GM10847 (cell line): Measurements from ENCODE around the gene MAP7D1.

Experiments
- POLR2A ChIP-seq: IDR thresholded peaks from 2 replicates; pipeline ENCODE4 v1.6.1; 2011; ENCODE audit not compliant: insufficient read length; ENCODE audit errors: extremely low read depth

MAP7D1 gene

DNA sequence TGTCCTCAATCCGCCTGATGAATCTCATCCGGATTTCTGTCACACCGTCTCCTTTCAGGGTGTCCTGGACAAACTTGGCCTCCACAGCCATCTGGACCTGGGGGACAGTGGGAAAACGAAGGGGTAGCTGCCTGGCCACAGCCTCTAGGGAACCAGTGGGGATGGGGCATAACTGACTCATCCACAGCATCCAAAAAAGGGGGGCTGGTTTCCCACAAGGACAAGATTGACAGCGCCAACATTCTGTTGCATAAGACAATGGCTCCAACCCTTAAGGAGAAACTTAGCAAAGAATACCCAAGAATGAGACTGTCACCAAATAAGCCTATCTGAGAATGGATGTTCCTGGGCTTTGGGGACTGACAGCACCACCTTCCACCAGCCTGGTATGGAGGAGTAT lies 18.7 kb upstream of the MAP7D1 start:
- TF ChIP-seq POLR2A = no peak

DNA sequence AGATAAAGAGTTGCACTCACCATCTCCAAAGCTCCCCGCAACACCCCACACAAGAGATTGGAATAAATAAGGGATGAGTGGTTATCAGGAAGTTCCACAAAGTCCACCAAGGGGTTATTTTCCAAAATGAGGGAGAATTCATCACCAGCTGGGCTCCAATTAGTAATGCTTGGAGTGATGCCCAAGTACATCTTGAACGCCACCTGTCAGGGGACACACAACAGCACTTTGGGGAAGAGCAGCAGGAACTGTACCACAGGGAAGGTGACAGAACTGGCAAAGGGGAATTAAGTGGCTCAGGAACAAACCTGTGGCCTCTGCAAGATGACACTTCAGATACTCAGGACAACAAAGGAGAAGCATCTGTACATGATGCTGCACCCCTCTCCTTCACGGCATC lies 18.2 kb upstream of the MAP7D1 start:
- TF ChIP-seq POLR2A = no peak

DNA sequence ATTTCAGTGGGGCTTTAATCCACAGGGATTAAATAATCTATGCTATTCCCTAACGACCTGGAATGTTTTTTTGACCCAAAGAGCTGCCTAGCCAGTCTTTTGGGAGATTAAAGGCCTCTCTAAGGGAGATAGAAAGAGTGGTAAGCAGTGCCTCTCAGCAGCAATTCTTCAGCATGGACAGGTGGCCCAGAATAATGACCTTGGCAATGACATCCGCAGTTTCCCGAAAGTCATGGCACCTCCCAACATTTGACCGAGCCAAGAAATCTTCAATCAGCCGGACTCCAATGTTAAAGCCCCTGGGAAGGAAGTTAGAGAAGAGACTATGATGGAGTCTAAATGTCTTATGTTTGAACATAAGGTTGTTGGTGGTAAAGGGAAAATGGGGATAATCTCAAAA lies 16.4 kb upstream of the MAP7D1 start:
- no peak for TF ChIP-seq POLR2A

DNA sequence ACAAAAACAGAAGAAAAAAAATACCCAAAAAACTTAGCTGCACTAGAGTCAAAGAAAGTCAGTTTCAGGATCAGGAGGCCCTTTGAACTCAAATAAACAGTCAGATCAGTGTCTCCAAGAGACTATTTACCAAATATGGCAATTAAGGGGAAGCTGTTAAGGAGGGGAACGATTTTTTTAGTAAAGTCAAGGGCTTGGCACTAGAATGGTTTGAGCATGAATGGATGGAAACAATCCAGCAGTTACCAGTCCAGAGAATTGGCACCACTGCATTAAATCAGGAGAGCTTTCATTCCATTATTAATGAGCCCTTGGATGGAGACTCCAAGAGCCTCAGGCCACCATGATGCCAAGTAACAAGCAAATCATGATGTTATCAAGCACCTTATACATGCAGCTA lies 13.8 kb upstream of the MAP7D1 start:
- no peak for TF ChIP-seq POLR2A

DNA sequence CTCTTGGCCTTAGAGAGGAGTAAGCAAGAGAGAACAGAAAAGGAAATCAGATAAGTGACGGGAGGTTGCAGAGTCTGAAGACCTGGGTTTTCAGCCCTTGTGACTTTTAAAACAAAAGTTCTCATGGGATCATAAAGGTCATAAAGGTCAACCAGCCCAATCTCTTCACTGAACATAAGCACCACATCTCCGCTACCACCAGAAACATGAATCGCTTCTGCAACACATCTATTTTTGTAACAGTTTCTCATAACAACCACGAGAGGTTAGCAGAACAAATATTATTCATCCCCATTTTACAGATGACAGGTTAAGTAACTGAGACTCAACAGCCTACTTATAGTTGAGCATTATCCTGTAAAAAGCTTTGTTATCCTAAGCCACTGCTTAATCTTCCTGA lies 12.5 kb upstream of the MAP7D1 start:
- no peak for TF ChIP-seq POLR2A

- TF ChIP-seq POLR2A = no peak
Observed at GRCh38 chr1:36144413-36144812, 11.5 kb upstream of the MAP7D1 start.

DNA sequence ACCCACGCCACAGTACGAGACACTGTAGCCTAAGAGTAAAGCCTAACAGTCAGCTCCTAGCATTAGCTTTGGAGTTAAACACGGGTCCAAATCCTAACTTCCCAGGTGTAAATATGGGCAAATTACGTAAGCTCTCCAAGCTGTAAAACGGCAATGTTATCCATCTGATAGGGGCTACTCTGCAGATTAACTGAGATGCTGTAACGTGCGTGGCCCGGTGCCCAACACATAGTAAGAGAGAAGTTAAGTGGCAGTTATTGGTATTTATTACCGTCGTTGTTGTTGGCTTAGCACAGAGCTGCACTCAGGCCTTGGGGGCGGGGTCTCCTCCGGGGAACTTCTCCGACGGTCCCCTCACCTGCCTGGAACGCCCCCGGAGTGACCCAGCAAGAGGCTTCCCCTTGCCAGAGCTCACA lies 7.1 kb upstream of the MAP7D1 start:
- no peak for TF ChIP-seq POLR2A

GRCh38 chr1:36149237-36149972 lies 6.6 kb upstream of the MAP7D1 start, which contains the start of gene TRAPPC3:
TRAPPC3 (minus strand) TSS chr1:36149486; CDS start chr1:36149378, 108 bp downstream.
- TF ChIP-seq POLR2A = peak; percentile 66

- no peak for TF ChIP-seq POLR2A
Observed at GRCh38 chr1:36149973-36150295, 6.0 kb upstream of the MAP7D1 start.

- peak; percentile 38 for TF ChIP-seq POLR2A
Observed at GRCh38 chr1:36150296-36151133, 5.4 kb upstream of the MAP7D1 start.

DNA sequence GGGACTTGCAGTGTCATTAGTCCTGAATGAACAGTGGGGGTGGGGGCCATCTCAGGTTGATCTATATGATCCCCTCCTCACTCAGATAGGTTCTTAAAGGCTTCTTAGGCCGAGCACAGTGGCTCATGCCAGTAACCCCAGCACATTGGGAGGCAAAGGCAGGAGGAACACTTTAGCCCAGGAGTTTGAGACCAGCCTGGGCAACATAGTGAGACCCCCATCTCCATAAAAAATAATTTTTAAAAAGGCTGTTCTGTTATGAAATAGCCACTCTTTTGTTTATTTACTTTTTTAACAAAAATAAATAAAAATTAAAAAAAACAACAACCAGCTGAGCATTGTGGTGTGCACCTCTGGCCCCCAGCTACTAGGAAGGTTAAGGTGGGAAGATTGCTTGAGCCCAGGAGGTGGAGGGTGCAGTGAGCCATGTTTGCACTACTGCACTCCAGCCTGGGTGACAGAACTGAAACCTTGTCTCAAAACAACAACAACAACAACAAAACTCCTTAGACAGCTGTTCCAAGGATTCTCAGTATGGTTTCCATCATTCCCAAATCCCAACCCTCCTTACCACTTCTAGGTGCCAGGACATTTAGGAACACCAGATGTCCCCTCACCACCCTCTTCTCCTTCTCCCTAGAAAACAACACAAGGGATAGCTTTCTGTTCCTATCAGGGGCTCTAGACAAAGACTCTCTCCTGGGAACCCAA lies 4.7 kb upstream of the MAP7D1 start:
- TF ChIP-seq POLR2A = no peak

GRCh38 chr1:36151845-36152203 lies 4.1 kb upstream of the MAP7D1 start:
- TF ChIP-seq POLR2A = no peak

GRCh38 chr1:36153476-36153875 lies 2.5 kb upstream of the MAP7D1 start:
- TF ChIP-seq POLR2A = no peak

- no peak for TF ChIP-seq POLR2A
Observed at GRCh38 chr1:36154335-36154734, 1.6 kb upstream of the MAP7D1 start.

GRCh38 chr1:36154765-36155407 lies 1.1 kb upstream of the MAP7D1 start:
- TF ChIP-seq POLR2A = no peak
